Measurements from ENCODE around the gene F7.

GRCh38 chr13:113099142-113099541 is 6.4 kb upstream of the F7 start:
- TF ChIP-seq PHF8 (IDR thresholded peaks at IDR 0.05; ENCODE audit: borderline replicate concordance, low read depth) (no peak), CTCF (IDR thresholded peaks at IDR 0.05) (no peak), EP300 (IDR thresholded peaks at IDR 0.05) (no peak), JUNB (IDR thresholded peaks at IDR 0.05) (no peak), MAX (IDR thresholded peaks at IDR 0.05) (no peak), RAD21 (conservative IDR thresholded peaks at IDR 0.05 in 1 of 2, IDR thresholded peaks at IDR 0.05 in 1 of 2) (no peak), GATA3 (IDR thresholded peaks at IDR 0.05; ENCODE audit: borderline replicate concordance) (no peak), POLR2A (IDR thresholded peaks at IDR 0.05; ENCODE audit: low read length) (no peak), MAFK (IDR thresholded peaks at IDR 0.05; ENCODE audit: partially characterized antibody) (no peak), ZNF302 (CRISPR knock-in tag; IDR thresholded peaks at IDR 0.05) (no peak), REST (IDR thresholded peaks at IDR 0.05) (no peak), POLR2AphosphoS2 (conservative IDR thresholded peaks at IDR 0.05; ENCODE audit: low read length) (no peak), E2F6 (IDR thresholded peaks at IDR 0.05; ENCODE audit: borderline replicate concordance, low read depth) (no peak)

Data from A549 (cell line).